Measurements from ENCODE around the gene HDC.

Gene HDC

DNA sequence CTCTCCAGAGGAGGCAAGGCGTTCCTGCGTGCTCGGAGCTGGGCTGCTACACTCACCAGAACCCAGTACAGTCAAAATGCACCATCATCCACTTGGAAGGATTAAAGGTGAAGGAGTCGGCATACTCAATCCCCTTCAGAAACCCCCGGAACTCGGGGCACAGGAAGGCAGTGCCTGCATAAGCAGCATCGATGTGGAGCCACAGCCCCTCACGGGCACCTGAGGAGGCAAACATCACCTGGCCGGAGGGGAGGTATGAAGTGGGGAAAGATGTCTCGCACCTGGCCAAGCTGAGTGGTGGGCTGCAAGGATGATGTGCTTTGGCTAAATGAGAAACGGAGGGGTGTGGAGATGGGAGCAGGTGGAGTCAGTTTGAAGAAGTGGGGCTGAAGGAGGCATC is 13.0 kb downstream of the HDC start:
- no peak for DNase-seq (ENCODE audit: low read depth, low spot score)

DNA sequence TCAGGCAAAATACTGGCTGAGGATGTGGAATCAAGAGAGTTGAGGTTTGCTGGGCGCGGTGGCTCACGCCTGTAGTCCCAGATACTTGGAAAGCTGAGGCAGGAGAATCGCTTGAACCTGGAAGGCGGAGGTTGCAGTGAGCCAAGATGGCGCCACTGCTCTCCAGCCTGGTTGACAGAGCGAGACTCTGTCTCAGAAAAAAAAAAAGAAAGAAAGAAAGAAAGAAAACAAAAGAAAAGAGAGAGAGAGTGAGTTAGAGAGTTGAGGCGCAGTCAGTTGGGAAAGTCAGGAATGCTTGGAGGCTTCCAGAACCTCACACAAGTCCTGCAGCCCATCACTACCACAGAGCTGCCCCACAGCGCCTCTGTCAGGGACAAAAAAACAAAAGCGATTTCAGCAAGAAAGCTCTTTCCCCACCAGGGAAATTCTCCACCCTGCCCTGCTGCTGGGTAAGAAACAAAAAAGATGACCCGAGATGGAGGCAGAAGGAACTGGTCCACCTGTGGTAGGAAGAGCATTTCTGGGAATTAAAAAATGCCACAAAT is 13.8 kb downstream of the HDC start:
- DNase-seq (ENCODE audit: low read depth, low spot score) = no peak

DNA sequence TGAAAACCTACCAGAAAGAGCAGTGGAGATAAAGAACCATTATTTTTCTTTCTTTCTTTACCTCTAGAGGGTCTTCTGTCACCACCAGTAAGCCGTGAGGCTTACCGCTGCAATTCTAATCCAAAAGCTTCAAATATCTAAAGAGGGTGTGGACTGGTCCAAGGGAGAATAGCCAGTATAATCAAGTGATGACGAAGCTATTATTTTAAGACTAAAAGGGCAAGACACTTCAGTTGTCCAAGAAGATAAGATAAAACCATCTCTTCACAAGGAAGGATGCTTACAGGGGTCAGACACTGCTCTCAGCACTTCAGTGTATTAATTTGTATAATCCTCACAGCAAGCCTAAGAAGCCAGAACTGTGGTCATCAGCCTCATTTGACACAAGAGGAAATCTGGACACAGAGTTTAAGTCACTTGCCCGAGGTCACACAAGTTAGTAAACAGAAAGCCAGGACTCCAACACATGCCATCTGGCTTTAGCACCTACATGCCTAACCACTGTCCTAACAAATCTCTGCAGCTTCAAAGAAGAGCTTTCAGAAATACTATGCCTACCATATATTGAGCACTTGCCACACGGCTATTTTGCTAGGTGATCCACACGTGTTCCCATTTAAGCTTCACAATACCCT is 14.6 kb downstream of the HDC start:
- DNase-seq (ENCODE audit: low read depth, low spot score) = no peak

DNA sequence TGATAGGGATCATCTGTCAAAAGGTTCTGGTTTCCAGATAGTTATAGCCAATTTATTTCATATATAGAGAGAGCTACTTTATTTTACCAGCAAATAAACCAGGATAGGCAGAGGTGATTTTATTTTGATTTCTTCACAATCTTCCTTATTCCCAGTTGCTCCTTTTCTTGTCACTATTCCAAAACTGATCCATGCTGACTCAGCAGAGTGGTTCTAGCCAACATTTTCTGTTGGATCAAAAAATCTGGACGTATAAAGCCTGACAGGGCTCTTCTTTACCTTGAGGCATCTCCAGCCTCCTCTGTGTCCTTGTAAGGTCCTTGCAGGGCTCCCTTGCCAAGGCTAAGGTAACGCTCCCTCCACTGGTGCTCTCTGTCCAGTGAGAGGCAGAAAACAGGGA is 15.8 kb downstream of the HDC start:
- DNase-seq (ENCODE audit: low read depth, low spot score) = no peak

DNA sequence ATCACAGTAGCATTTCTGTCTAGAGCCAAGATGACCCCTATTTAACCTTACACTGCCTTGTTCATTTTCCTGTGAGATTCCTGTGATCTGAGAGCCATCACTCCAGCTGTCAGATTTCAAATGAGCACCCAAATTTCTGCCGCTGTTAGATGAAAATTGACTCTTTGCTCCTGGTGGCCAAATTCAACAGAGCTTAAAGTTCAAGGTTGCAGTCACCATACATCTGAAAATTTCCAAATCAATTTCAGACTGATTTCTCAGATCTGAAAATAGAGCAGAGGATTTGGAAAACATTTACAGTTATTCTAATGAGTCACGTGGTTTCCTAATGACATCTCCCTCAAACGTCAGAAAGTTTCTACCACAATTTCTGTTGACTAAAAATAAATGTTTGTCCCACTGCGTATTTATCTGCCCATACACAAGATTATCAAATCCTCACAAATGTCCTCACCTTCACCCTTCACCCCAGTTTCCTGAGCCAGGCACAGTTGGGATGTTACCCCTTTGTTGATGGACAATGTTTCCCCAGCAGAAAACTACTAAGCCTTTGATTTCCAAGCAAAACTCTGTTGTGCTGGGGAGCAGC is 16.4 kb downstream of the HDC start:
- DNase-seq (ENCODE audit: low read depth, low spot score) = no peak

DNA sequence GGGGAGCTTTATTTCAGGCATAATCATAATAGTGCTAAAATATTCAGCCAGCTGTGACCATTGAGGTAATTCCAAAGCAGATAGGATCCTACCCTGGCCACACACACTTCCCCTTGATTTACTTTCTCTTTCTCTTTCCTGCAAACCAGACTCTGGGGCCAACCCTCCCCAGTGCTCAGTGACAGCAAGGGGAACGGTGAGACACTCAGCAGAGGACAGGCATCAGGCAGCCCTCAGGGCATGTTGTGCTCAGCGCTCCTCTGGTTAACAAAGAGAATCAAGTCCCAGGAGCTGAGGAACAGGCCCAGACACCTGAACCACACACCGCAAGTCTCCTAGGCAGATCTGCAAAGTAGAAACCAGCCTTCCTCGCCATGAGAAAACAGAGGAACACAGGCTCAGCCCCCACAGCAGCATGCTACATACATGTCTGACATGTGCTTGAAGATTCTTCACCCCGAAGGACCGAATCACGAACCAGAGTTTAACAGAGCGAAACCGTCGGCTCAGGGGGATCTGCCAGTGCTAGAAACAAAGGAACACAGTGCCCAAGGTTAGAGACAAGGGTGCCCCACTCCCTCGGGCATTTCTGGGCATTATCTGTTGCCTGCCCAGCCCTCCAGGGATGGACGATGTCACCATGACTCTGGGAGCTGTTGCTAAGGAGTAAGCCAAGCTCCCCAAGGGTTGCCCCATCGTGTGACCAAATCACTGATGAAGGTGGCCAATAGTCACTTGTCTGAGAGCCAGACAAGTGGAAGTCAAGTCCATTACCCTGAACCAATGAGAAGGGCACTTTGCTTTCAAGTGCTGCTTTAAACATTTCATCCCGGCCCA is 17.5 kb downstream of the HDC start:
- DNase-seq (ENCODE audit: low read depth, low spot score) = no peak

DNA sequence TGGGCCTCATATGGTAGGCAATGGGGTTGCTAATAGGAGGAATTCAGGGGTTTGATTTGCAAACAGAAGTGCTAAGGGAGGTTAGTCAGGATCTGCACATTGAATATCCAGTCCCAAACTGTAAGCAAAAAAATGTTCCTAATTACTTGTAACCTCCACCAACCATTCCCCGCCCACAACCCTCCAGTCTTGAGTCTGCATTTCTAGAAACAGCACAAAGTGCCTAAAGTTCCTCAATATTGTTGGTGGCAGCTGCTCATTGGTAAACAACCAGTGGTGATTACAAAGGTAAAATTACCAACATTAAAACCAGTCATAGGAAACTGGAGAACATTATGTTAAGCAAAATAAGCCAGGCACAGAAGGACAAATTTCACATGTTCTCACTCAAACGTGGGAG is 18.9 kb downstream of the HDC start:
- DNase-seq (ENCODE audit: low read depth, low spot score) = no peak

DNA sequence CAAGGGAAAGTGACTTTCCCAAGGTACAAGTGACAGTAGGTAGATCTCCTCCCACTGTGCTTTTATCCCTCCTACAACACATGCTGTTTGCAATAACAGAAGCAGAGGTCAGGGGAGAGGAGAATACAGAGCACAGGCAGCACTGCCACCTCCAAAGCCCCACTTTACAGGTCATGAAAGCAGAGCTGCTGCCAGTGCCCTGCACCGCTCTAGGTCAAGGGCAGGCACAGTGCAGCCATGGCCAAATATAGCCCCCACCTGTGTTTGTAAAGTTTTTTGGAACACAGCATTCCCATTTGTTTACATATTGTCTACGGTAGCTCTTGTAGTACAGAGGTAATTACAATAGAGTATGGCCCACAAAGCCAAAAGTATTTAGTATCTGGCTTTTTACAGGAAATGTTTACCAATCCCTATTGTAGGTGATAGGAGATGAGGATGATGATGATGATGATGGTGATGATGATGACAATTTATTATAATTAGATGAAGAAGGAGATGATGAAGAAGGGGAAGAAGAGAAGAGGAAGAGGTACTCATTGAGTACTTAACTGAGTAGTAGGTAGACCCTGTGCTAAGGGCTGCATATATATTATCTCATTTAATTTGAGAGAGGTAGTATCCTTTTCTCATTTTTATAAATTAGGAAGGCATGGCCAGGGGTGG is 20.4 kb downstream of the HDC start:
- DNase-seq (ENCODE audit: low read depth, low spot score) = no peak

DNA sequence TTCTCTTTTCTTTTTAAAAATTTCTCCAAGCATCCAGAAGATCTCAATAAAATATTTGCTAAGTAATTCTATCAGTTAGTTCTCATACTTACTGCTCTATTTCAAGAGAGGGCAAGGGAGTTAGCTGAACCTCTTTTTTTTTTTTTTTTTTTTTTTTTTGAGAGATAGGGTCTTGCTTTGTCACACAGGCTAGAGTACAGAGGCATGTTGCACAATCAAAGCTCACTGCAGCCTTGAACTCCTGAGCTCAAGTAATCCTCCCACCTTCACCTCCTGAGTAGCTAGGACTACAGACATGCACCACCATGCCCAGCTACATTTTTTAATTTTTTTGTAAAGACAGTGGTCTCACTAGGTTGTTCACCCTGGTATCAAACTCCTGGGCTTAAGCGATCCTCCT is 21.4 kb downstream of the HDC start:
- no peak for DNase-seq (ENCODE audit: low read depth, low spot score)

DNA sequence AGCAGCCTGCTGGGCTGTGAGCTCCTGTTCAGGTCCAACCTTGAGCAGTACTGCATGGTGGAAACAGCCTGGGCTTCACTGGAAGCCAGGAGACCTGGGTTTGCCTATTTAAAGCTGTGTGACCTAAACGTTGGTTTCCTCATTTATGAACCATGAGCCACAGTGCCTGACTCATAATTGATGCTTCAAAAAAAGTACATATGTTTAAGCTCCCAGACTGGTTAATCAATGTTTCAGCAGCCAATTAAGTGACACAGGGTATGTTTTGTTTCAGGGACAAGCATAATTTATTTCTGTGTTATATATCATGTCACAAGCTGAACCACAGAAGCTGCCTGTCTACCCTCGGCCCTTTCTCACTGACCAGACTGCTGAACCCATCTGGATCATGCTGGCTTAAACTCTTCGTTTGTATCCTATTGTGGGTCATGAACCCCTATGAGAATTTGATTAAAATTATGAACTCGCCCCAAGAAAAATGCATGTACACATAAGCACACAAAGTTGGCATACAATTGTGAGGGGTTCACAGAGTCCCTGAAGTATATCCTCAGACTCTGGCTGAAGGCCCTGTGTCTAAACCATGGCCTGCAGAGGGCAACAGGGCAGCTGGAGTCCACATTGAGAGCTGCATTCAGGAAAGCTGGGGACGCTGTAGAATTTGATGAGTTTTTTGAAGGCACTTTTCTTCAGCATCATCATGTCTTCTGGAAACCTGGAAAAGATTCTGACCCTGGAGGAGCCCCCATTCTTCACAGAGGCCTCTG is 23.7 kb downstream of the HDC start:
- no peak for DNase-seq (ENCODE audit: low read depth, low spot score)

DNA sequence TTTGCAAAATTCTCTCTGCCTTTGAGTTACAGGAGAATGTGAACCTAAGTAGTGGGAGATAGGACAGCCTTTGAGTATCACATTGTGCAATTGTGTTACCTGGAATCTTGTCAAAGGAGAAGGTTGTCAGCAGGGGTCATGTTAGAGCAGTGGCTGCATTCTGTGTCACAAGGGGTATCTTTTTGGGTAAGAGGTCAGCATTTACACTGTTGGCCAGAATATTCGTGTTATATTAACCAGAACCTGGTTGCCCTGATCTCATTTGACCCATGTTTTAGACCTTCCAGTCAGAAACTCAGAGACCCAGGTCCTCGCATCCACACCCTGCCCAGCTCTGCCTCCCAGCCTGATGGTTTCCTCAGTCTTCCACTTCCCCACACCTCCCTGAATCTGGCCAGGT is 27.3 kb downstream of the HDC start:
- no peak for DNase-seq (ENCODE audit: low read depth, low spot score)

DNA sequence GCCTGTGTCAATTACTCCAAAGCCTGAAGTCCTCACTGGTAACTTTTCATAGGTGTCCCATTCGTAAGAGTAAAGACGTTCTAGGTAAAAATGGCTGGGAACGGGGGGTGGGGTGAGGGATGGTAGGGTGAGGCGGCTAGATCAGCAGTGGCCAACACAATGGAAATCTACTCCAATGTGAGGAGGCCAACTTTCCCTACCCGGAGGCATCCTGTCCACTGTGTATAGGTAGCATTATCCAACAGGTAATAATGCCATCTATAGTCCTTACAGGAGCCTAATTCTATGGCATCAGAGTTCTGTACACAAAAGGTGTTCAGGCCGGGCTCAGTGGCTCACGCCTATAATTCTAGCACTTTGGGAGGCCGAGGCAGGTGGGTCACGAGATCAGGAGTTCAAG is 29.1 kb downstream of the HDC start:
- DNase-seq (ENCODE audit: low read depth, low spot score) = no peak

DNA sequence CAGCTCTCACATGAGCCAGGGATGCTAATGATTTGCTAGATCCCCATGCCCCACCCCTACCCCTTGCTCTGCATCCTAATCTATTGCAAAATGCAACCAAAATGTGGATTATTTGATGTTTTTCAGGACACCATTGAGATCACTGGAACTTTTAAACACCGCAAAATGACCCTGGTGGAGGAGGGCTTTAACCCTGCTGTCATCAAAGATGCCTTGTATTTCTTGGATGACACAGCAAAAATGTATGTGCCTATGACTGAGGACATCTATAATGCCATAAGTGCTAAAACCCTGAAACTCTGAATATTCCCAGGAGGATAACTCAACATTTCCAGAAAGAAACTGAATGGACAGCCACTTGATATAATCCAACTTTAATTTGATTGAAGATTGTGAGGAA is 29.7 kb downstream of the HDC start:
- DNase-seq (ENCODE audit: low read depth, low spot score) = no peak

DNA sequence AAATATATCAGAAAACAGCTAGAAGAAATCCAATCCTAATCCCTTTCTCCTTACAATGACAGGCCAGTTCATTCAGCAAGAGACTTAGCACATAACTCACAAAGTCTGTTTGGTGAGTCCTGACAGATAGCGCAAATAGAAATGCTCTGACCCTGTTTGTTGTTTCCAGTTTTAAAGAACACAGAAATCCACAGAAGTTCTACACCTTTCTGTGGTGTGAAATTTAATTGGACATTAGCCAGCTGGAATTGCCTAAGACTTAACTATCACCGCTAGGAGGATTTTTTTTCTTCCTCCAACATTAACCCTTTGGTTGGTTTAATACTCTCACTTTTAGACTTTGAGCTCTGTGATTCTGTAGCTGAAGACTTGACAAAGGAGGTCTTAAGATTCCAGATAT is 30.8 kb downstream of the HDC start:
- no peak for DNase-seq (ENCODE audit: low read depth, low spot score)

DNA sequence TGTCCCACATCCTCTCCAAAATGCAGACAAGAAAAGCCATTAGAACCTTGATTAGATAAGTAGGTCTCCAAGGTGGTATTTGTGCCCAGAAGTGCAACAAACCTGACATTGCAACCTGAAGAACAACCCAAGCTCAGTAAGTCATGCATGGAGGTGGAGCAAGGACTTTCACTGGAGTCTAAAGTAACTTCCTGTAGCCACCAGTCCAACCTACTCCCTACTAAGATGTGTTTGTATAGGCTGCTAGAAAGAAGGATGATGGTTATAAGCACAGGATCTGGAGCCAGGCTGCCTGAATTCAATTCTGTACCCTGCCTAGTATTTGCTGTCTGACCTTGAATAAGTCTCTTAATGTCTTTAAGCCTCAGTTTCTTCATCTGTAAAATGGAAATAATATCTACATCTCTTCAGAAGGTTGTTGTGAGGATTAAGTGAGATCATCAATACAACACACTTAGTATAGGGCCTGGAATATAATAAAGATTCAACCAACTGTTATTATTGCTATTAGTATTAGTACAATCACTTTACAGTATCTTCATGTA is 32.3 kb downstream of the HDC start:
- no peak for DNase-seq (ENCODE audit: low read depth, low spot score)

DNA sequence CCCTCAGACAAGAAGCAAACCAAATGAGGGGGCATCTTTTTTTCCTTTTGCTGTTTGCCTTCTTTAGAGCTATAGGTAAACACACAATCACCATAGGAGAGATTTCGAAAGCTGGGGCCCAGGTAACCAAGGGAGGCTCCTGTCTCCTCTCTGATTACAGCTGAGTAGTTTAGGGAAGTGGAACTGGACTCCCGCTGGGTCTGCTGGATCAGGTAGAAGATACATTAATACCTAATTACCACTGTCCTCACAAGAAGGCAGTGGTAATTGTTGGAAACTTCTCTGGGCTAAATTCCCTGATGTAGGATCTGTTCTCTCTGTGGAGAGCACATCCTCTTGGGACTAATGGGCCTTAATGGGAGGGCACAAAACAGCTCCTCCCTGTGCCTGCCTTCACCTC is 32.7 kb downstream of the HDC start:
- DNase-seq (ENCODE audit: low read depth, low spot score) = no peak

DNA sequence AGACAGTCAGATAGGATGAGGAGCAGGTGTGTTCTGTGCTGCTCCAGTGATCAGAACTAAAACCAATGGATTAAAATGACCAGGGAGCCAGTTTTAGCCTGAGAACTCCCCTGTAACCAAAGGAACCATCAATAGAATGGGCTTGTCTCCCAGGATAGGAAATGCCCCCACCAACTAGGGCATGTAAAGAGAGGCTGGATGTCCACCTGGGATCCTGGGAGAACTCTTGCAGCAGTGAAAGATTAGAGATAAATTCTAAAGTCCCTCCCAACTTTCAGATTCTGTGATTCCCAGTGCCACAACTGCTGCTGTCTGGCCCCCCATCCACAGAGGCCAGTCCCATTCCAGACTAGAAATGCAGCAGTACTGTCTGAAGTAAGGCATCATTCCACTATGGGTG is 33.8 kb downstream of the HDC start:
- no peak for DNase-seq (ENCODE audit: low read depth, low spot score)

DNA sequence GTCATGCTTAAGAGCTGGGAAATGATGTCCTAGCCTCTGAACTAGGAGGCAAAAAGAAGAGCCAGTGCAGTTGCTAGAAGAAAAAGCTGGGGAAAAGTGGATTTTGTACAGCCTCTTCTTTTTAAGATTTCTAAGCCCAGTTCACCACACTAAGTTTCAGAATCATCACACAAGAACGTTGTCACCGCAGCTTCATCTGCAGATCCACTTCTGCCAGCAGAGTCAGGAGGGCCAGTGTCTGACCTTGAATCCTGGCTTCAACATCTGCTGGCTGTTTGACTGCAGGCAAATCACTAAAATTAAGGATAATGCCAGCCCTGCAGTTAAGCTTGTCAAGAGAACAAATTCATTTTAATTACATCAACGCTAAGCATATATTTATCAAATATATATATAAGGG is 36.2 kb downstream of the HDC start:
- no peak for DNase-seq (ENCODE audit: low read depth, low spot score)

DNA sequence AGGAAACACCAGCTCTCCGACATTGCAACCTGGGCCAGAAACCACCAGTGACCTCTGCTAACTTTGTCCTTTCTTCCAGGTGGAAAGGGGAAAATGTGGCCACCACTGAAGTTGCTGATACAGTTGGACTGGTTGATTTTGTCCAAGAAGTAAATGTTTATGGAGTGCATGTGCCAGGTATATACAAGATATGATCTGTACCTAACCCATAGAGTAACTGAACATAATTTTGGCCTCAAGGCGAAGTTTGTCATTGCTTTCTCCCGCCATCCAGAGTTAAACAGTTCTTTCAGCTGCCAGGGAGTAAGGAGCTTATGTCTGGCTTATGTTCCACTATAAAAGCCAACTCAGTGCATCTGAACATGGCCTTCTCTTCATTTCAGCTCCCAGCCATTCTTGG is 36.7 kb downstream of the HDC start:
- DNase-seq (ENCODE audit: low read depth, low spot score) = no peak

DNA sequence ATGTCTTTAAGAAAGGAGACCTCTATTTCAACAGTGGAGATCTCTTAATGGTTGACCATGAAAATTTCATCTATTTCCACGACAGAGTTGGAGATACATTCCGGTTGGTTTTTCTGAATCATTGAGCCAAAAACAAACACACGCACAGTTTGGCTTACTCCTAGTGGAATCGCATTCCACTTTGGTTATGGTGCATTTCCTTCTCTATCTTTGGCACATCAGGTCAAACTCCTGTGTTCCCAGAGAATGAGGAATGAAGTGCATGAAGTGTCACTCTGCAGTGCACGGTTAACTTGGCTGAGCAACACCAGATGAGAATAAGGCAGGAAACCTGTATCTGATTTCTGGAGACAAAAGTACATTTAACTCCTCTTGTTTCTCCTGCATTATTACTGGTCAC is 38.5 kb downstream of the HDC start:
- no peak for DNase-seq (ENCODE audit: low read depth, low spot score)

DNA sequence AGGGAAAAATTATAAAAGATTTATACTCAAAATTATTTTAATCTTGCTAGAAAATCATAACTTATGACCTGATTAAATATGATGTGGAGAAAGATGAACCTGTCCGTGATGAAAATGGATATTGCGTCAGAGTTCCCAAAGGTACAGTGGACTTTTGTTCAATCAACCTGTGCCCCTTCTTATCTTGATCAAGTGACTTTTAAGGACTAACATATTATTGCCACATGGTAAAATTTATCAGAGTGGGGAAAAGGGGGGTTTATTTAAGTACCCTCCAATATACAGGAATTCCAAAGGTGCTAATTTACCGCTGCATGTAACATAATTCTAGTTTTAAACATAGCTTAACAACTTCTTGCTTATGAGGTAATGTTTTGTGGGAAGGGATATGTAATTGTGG is 39.6 kb downstream of the HDC start:
- no peak for DNase-seq (ENCODE audit: low read depth, low spot score)
